WTC11 (cell line): ENCODE data around the gene MOV10L1. TPM values are rescaled to one million over a fixed set of nuclear protein-coding genes. Genes with fewer than 3 reads are reported as not detected.

ENCODE experiments used
- ATAC-seq: fragments of 200-7000 bp; cut with Tn5 transposase; 2 replicates; pipeline ENCODE4 v1.10.0; 2021; ENCODE audit warnings: mild to moderate bottlenecking, moderate library complexity
- CTCF ChIA-PET: fragments of 300-600 bp; sonication (Branson Sonifier 250); formaldehyde crosslinking; loops from one replicate; lab custom pipeline; 2021; ENCODE audit warnings: antibody characterized with exemption; lab: Charles Lee
- POLR2A ChIA-PET: fragments of 350-600 bp; sonication (Branson Sonifier 250); formaldehyde crosslinking; loops from one replicate; lab custom pipeline; 2021; ENCODE audit warnings: antibody characterized with exemption; lab: Charles Lee
- DNase-seq: peaks from one replicate; pipeline ENCODE4 v3.0.0; 2021; ENCODE audit warnings: low spot score
- H3K27ac Mint-ChIP-seq: 2 replicates; pipeline ENCODE4 v1.8.0; 2021; ENCODE audit warnings: mixed read lengths
- H3K27me3 Mint-ChIP-seq: 2 replicates; pipeline ENCODE4 v1.8.0; 2021; ENCODE audit warnings: low read depth, mild to moderate bottlenecking, moderate library complexity, mixed read lengths
- H3K36me3 Mint-ChIP-seq: 2 replicates; pipeline ENCODE4 v1.8.0; 2021; ENCODE audit warnings: mixed read lengths
- H3K4me1 Mint-ChIP-seq: 2 replicates; pipeline ENCODE4 v1.8.0; 2022; ENCODE audit warnings: mixed read lengths
- H3K4me3 Mint-ChIP-seq: 2 replicates; pipeline ENCODE4 v1.8.0; 2021; ENCODE audit warnings: mild to moderate bottlenecking, moderate library complexity, mixed read lengths
- H3K9me3 Mint-ChIP-seq: 2 replicates; pipeline ENCODE4 v1.8.0; 2021; ENCODE audit warnings: mixed read lengths
- ATF6 ChIP-seq: sonication (generic); formaldehyde crosslinking; IDR thresholded peaks from 2 replicates; pipeline ENCODE4 v1.8.1; 2023; ENCODE audit warnings: mild to moderate bottlenecking, missing genetic modification reagents
- FOXK1 ChIP-seq: sonication (generic); formaldehyde crosslinking; IDR thresholded peaks from 2 replicates; pipeline ENCODE4 v1.8.0; 2022; ENCODE audit warnings: mild to moderate bottlenecking, moderate library complexity, missing genetic modification reagents
- FOXP4 ChIP-seq: sonication (generic); formaldehyde crosslinking; IDR thresholded peaks from 2 replicates; pipeline ENCODE4 v1.8.0; 2022; ENCODE audit warnings: mild to moderate bottlenecking, missing genetic modification reagents
- IRF1 ChIP-seq: sonication (generic); formaldehyde crosslinking; IDR thresholded peaks from 2 replicates; pipeline ENCODE4 v1.8.0; 2023; ENCODE audit warnings: missing genetic modification reagents
- IRF2 ChIP-seq: sonication (generic); formaldehyde crosslinking; IDR thresholded peaks from 2 replicates; pipeline ENCODE4 v1.8.0; 2022; ENCODE audit warnings: low read depth, missing genetic modification reagents, borderline replicate concordance
- MAX ChIP-seq: sonication (generic); formaldehyde crosslinking; IDR thresholded peaks from 2 replicates; pipeline ENCODE4 v1.8.0; 2022; ENCODE audit warnings: mild to moderate bottlenecking, missing genetic modification reagents
- MXD4 ChIP-seq: fragments of 250-450 bp; sonication (Bioruptor Pico); IDR thresholded peaks from 2 replicates; pipeline ENCODE4 v1.8.0; 2021; ENCODE audit warnings: mild to moderate bottlenecking, moderate library complexity, borderline replicate concordance
- MYBL2 ChIP-seq: sonication (generic); formaldehyde crosslinking; IDR thresholded peaks from 2 replicates; pipeline ENCODE4 v1.8.1; 2023; ENCODE audit warnings: mild to moderate bottlenecking, moderate library complexity, missing genetic modification reagents
- NFE2L1 ChIP-seq: sonication (generic); formaldehyde crosslinking; IDR thresholded peaks from 2 replicates; pipeline ENCODE4 v1.8.1; 2023; ENCODE audit warnings: missing genetic modification reagents
- NFYB ChIP-seq: sonication (generic); formaldehyde crosslinking; conservative IDR thresholded peaks from 2 replicates; pipeline ENCODE4 v1.8.0; 2022; ENCODE audit warnings: low read depth, missing genetic modification reagents
- PRRX2 ChIP-seq: fragments of 250-450 bp; sonication (Bioruptor Pico); IDR thresholded peaks from 2 replicates; pipeline ENCODE4 v1.8.0; 2021; ENCODE audit warnings: mild to moderate bottlenecking
- SP1 ChIP-seq: sonication (generic); formaldehyde crosslinking; conservative IDR thresholded peaks from 2 replicates; pipeline ENCODE4 v1.8.1; 2022; ENCODE audit warnings: missing genetic modification reagents
- TP53 ChIP-seq: sonication (generic); formaldehyde crosslinking; IDR thresholded peaks from 2 replicates; pipeline ENCODE4 v1.8.1; 2023; ENCODE audit warnings: mild to moderate bottlenecking, missing genetic modification reagents
- ZMAT4 ChIP-seq: fragments of 250-450 bp; sonication (Bioruptor Pico); IDR thresholded peaks from 2 replicates; pipeline ENCODE4 v1.9.0; 2021; ENCODE audit warnings: mild to moderate bottlenecking
- ZNF232 ChIP-seq: sonication (generic); formaldehyde crosslinking; IDR thresholded peaks from 2 replicates; pipeline ENCODE4 v1.8.0; 2022; ENCODE audit warnings: mild to moderate bottlenecking, missing genetic modification reagents
- ZNF423 ChIP-seq: fragments of 250-450 bp; sonication (Bioruptor Pico); IDR thresholded peaks from 2 replicates; pipeline ENCODE4 v2.1.2; 2022; ENCODE audit warnings: mild to moderate bottlenecking, moderate library complexity
- ZNF512 ChIP-seq: sonication (generic); formaldehyde crosslinking; IDR thresholded peaks from 2 replicates; pipeline ENCODE4 v1.8.1; 2022; ENCODE audit warnings: missing genetic modification reagents, borderline replicate concordance
- ZSCAN18 ChIP-seq: fragments of 250-450 bp; sonication (Bioruptor Pico); IDR thresholded peaks from 2 replicates; pipeline ENCODE4 v2.1.2; 2022; ENCODE audit warnings: mild to moderate bottlenecking, moderate library complexity
- total RNA-seq: library from RNA; stranded (reverse); gene quantifications from 3 replicates; pipeline ENCODE4 v1.2.3, GENCODE V29; 2021

Gene MOV10L1
- total RNA-seq, 1 experiment from 2014 or later, result not detected

GRCh38 chr22:50040717-50041116 lies 49.1 kb upstream of the MOV10L1 start:
- DNase-seq (no peak), ATAC-seq (no peak)
- no peaks in the 10 kb centered on the region for H3K27me3 Mint-ChIP-seq
- no peaks in the 10 kb centered on the region for H3K4me1 Mint-ChIP-seq
- peaks cover 14% of the 10 kb centered on the region for H3K9me3 Mint-ChIP-seq
- no peak overlapping the region for H3K4me3 Mint-ChIP-seq
- no peaks in the 10 kb centered on the region for H3K36me3 Mint-ChIP-seq
- ChIA-PET POLR2A (no interaction called here), CTCF (interaction anchor here (0.6 to 1.1 kb wide), 2 partner anchors 10 to 19 kb away, joined by 3 to 4 read pairs; no protein-coding TSS in a partner anchor)
- TF ChIP-seq ZNF423 (CRISPR knock-in tag) (no peak), MYBL2 (CRISPR knock-in tag) (no peak), IRF2 (CRISPR knock-in tag) (no peak), ZSCAN18 (CRISPR knock-in tag) (no peak), PRRX2 (CRISPR knock-in tag) (no peak), SP1 (CRISPR knock-in tag) (no peak), ZMAT4 (CRISPR knock-in tag) (no peak), ZNF512 (CRISPR knock-in tag) (no peak), ATF6 (CRISPR knock-in tag) (no peak), FOXK1 (CRISPR knock-in tag) (no peak), NFE2L1 (CRISPR knock-in tag) (no peak), TP53 (CRISPR knock-in tag) (no peak), NFYB (CRISPR knock-in tag) (no peak), ZNF232 (CRISPR knock-in tag) (no peak), MXD4 (CRISPR knock-in tag) (no peak), MAX (CRISPR knock-in tag) (no peak), FOXP4 (no peak), IRF1 (no peak)
- H3K27ac Mint-ChIP-seq, result no peak overlapping the region
